HepG2 (cell line): ENCODE results near the gene R3HDM4. TPM values are rescaled to one million over a fixed set of nuclear protein-coding genes. Genes with fewer than 3 reads are reported as not detected.
A peak's percentile ranks its signal among the peaks of the same experiment; 100 is the strongest.

Experiments used
- CBX2 ChIP-seq, 2 experiments: fragments of 200-600 bp in 1 of 2; sonication (generic); formaldehyde crosslinking in 1 of 2; IDR thresholded peaks; 2 replicates each; pipeline versions ENCODE4 v1.7.0 to v1.8.1; 2018 to 2022; ENCODE audit warnings: low read depth in 2 of 2, low read length in 1 of 2, mild to moderate bottlenecking in 1 of 2, missing genetic modification reagents in 1 of 2
- GFI1 ChIP-seq: sonication (generic); formaldehyde crosslinking; IDR thresholded peaks from 2 replicates; pipeline ENCODE4 v1.5.0; 2020; ENCODE audit warnings: missing genetic modification reagents, mild to moderate bottlenecking, borderline replicate concordance
- KLF12 ChIP-seq: sonication (generic); formaldehyde crosslinking; IDR thresholded peaks from 2 replicates; pipeline ENCODE4 v1.4.0; 2020; ENCODE audit warnings: missing genetic modification reagents, borderline replicate concordance
- KLF6 ChIP-seq: IDR thresholded peaks from 2 replicates; pipeline ENCODE4 v1.8.0; 2016; ENCODE audit warnings: missing biosample characterization, missing genetic modification reagents
- MYC ChIP-seq: sonication (generic); formaldehyde crosslinking; IDR thresholded peaks from 2 replicates; pipeline ENCODE4 v1.9.0; 2021; ENCODE audit warnings: missing genetic modification reagents, borderline replicate concordance
- RCOR2 ChIP-seq: IDR thresholded peaks from 2 replicates; pipeline ENCODE4 v1.6.1; 2016; ENCODE audit warnings: missing biosample characterization, missing genetic modification reagents
- SP2 ChIP-seq: sonication (generic); formaldehyde crosslinking; IDR thresholded peaks from 2 replicates; pipeline ENCODE4 v1.5.1; 2020; ENCODE audit warnings: mild to moderate bottlenecking, missing genetic modification reagents
- SRF ChIP-seq: IDR thresholded peaks from 2 replicates; pipeline ENCODE4 v1.6.1; 2011; ENCODE audit warnings: mild to moderate bottlenecking, low read depth, low read length, moderate library complexity
- ZBTB1 ChIP-seq: sonication (generic); formaldehyde crosslinking; IDR thresholded peaks from 2 replicates; pipeline ENCODE4 v1.4.0; 2020; ENCODE audit warnings: missing genetic modification reagents, borderline replicate concordance
- ZBTB26 ChIP-seq: IDR thresholded peaks from 2 replicates; pipeline ENCODE4 v1.6.1; 2016; ENCODE audit warnings: missing compliant biosample characterization, missing genetic modification reagents, borderline replicate concordance
- ZBTB33 ChIP-seq: sonication (generic); formaldehyde crosslinking; IDR thresholded peaks from 2 replicates; pipeline ENCODE4 v1.4.0; 2020; ENCODE audit warnings: missing genetic modification reagents
- ZNF382 ChIP-seq: sonication (generic); formaldehyde crosslinking; IDR thresholded peaks from 2 replicates; pipeline ENCODE4 v1.5.0; 2020; ENCODE audit warnings: missing genetic modification reagents, mild to moderate bottlenecking, borderline replicate concordance
- ZNF530 ChIP-seq: sonication (generic); formaldehyde crosslinking; IDR thresholded peaks from 2 replicates; pipeline ENCODE4 v1.5.0; 2020; ENCODE audit warnings: low read depth, mild to moderate bottlenecking, missing genetic modification reagents
- ZNF563 ChIP-seq: sonication (generic); formaldehyde crosslinking; IDR thresholded peaks from 2 replicates; pipeline ENCODE4 v1.8.0; 2022; ENCODE audit warnings: mild to moderate bottlenecking, moderate library complexity, missing genetic modification reagents
- ZNF674 ChIP-seq: sonication (generic); formaldehyde crosslinking; IDR thresholded peaks from 2 replicates; pipeline ENCODE4 v1.5.0; 2020; ENCODE audit warnings: low read depth, mild to moderate bottlenecking, missing genetic modification reagents
- ZNF83 ChIP-seq: sonication (generic); formaldehyde crosslinking; IDR thresholded peaks from 2 replicates; pipeline ENCODE4 v1.4.0; 2020; ENCODE audit warnings: missing genetic modification reagents, mild to moderate bottlenecking, borderline replicate concordance
- polyA plus RNA-seq, 8 experiments: library from polyadenylated mRNA; depleted of rRNA in 3 of 8; stranded (reverse) in 7 of 8; unstranded in 1 of 8; fragments of >200 nt; fragmentation: Illumina TruSeq in 4 of 8; extraction: Trizol in 4 of 8; gene quantifications; 2 replicates each; pipeline versions ENCODE4 v1.2.1 to v1.2.3, GENCODE V29; 2011 to 2016; ENCODE audit warnings: low read depth in 4 of 8, missing spikeins in 1 of 8, mixed read lengths in 1 of 8; ENCODE audit not compliant: insufficient read depth in 1 of 8
- total RNA-seq, 5 experiments: library from RNA; depleted of rRNA; stranded (reverse); fragments of >200 nt; fragmentation: Illumina TruSeq; extraction: Trizol; gene quantifications; 2 replicates each; pipeline ENCODE4 v1.2.3, GENCODE V29; 2016; ENCODE audit warnings: low read depth in 1 of 5
- TF ChIP-seq, protein P1 (sequence below): sonication (generic); formaldehyde crosslinking; IDR thresholded peaks from 2 replicates; pipeline ENCODE4 v1.4.0; 2020; ENCODE audit warnings: mild to moderate bottlenecking, missing genetic modification reagents

The R3HDM4 gene
- total and polyA plus RNA-seq, 2 of the 13 experiments (the other 11 are each of a cell fraction or from before 2014, with no cell fraction given): 26.2 to 26.9 TPM

- TF ChIP-seq ZBTB26 (CRISPR knock-in tag) (no peak), ZNF563 (CRISPR knock-in tag) (peak; percentile 78; the same call in 1 of the 2 replicates), ZBTB1 (CRISPR knock-in tag) (peak; percentile 59; the same call in 1 of the 2 replicates), ZBTB33 (peak; percentile 76), SRF (no peak), ZNF674 (CRISPR knock-in tag) (no peak), KLF12 (CRISPR knock-in tag) (peak; percentile 82), ZNF530 (CRISPR knock-in tag) (no peak), RCOR2 (CRISPR knock-in tag) (peak; percentile 28; the same call in 1 of the 2 replicates), KLF6 (CRISPR knock-in tag) (0 out of 2 replicates have a peak, but pooled peaks have one; percentile 52), CBX2 (IDR thresholded peaks at IDR 0.05; ENCODE audit: low read depth, low read length) (no peak), CBX2 (CRISPR knock-in tag; IDR thresholded peaks at IDR 0.05; ENCODE audit: low read depth) (no peak), SP2 (CRISPR knock-in tag) (peak; percentile 18; the same call in 1 of the 2 replicates), ZNF382 (CRISPR knock-in tag) (no peak), MYC (CRISPR knock-in tag) (peak; percentile 78), GFI1 (CRISPR knock-in tag) (peak; percentile 63), ZNF83 (0 out of 2 replicates have a peak, but pooled peaks have one; percentile 45)
- TF ChIP-seq, protein P1, sequence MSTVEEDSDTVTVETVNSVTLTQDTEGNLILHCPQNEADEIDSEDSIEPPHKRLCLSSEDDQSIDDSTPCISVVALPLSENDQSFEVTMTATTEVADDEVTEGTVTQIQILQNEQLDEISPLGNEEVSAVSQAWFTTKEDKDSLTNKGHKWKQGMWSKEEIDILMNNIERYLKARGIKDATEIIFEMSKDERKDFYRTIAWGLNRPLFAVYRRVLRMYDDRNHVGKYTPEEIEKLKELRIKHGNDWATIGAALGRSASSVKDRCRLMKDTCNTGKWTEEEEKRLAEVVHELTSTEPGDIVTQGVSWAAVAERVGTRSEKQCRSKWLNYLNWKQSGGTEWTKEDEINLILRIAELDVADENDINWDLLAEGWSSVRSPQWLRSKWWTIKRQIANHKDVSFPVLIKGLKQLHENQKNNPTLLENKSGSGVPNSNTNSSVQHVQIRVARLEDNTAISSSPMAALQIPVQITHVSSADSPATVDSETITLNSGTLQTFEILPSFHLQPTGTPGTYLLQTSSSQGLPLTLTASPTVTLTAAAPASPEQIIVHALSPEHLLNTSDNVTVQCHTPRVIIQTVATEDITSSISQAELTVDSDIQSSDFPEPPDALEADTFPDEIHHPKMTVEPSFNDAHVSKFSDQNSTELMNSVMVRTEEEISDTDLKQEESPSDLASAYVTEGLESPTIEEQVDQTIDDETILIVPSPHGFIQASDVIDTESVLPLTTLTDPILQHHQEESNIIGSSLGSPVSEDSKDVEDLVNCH (CRISPR knock-in tag): no peak
Measured at GRCh38 chr19:917323-918151, 4.5 kb upstream of the R3HDM4 start, which contains the start of gene KISS1R (continued).
